ENCODE results near the gene NUDT16L1.

GRCh38 chr16:4694642-4695451 is 1.5 kb downstream of the NUDT16L1 start:
- TF ChIP-seq CTCF (IDR thresholded peaks at IDR 0.05; ENCODE audit: low read length) (peak; percentile 38; the same call in 1 of the 2 replicates), EZH2 (IDR thresholded peaks at IDR 0.05; ENCODE audit: borderline replicate concordance, low read length) (no peak)
